ENCODE results near the gene CCDC172. TPM values are rescaled to one million over a fixed set of nuclear protein-coding genes. Genes with fewer than 3 reads are reported as not detected.

The CCDC172 gene
- total and polyA plus RNA-seq, 2 of the 13 experiments (the other 11 are each of a cell fraction or from before 2014, with no cell fraction given), result not detected

DNA sequence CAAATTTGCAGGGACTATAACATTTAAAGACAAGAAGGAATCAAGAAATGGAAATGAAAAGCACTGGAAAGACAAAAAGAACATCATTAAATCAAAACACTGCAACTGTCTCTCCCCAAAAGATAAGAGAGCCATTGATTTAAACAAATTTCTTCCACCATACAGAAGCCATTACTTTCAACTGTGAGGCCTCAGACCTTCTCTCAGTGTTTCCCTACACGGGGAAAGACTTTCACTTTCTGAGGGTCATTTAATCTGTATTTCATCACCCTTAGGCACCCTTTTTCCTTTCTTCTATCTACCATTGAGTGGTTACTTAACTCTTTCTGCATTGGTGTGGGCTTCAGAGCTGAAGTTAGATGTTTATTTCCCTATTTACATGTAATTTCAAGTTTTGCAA, 47.5 kb downstream of the CCDC172 start:
- 0% methylated on average over 1 of the region's 1 CpG for WGBS (ENCODE audit: low lambda C conversion rate)
- no peak overlapping the region for H3K27ac ChIP-seq (ENCODE audit: extremely low read length, insufficient read depth, low read length)
- POLR2A ChIA-PET, result no interaction called here
- no TSS peak for BruUV-seq (replicated peaks)
- in situ Hi-C loops (cut with HindIII; ENCODE audit: extremely low pct_ligation_motif_present, low pct_unique_long_range_greater_than_20kb), result no loop called here
- H3K79me2 ChIP-seq (ENCODE audit: insufficient read depth, low read length), result no peaks in the 10 kb centered on the region
- H3K4me3 ChIP-seq (replicated peaks in 1 of 3; ENCODE audit: insufficient read depth in 1 of 3, low read depth in 2 of 3, low read length in 3 of 3), result no peak overlapping the region
- no peaks in the 10 kb centered on the region for H3K36me3 ChIP-seq (replicated peaks in 1 of 2; ENCODE audit: control insufficient read depth in 1 of 2, insufficient read depth in 2 of 2, low read length in 2 of 2)
- H3K9me3 ChIP-seq (ENCODE audit: low read length), result no peaks in the 10 kb centered on the region
- H3K4me2 ChIP-seq (ENCODE audit: low read depth, low read length), result no peak overlapping the region
- H2AFZ ChIP-seq (ENCODE audit: low read length), result no peak overlapping the region
- CTCF ChIA-PET (ENCODE audit: low intra/inter-chr PET ratio, low total read pairs), result no interaction called here
- intact Hi-C loops (cut with micrococcal nuclease; ENCODE audit: unreplicated experiment), result no loop called here
- DNase-seq (ENCODE audit: low spot score), result no peak
- TF ChIP-seq, protein P1, sequence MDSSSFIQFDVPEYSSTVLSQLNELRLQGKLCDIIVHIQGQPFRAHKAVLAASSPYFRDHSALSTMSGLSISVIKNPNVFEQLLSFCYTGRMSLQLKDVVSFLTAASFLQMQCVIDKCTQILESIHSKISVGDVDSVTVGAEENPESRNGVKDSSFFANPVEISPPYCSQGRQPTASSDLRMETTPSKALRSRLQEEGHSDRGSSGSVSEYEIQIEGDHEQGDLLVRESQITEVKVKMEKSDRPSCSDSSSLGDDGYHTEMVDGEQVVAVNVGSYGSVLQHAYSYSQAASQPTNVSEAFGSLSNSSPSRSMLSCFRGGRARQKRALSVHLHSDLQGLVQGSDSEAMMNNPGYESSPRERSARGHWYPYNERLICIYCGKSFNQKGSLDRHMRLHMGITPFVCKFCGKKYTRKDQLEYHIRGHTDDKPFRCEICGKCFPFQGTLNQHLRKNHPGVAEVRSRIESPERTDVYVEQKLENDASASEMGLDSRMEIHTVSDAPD (CRISPR knock-in tag; IDR thresholded peaks at IDR 0.05), result no peak
- TF ChIP-seq, protein P2, sequence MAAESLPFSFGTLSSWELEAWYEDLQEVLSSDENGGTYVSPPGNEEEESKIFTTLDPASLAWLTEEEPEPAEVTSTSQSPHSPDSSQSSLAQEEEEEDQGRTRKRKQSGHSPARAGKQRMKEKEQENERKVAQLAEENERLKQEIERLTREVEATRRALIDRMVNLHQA (CRISPR knock-in tag; IDR thresholded peaks at IDR 0.05), result no peak
- no peak for TF ChIP-seq ZNF280D (CRISPR knock-in tag; IDR thresholded peaks at IDR 0.05)
- no peak for TF ChIP-seq HMGA1 (CRISPR knock-in tag; conservative IDR thresholded peaks at IDR 0.05)
- TF ChIP-seq ZNF143 (CRISPR knock-in tag; IDR thresholded peaks at IDR 0.05), result no peak
- TF ChIP-seq ZNF513 (CRISPR knock-in tag; conservative IDR thresholded peaks at IDR 0.05), result no peak
- no peak for TF ChIP-seq STAT5B (CRISPR knock-in tag; IDR thresholded peaks at IDR 0.05)
- TF ChIP-seq NRL (CRISPR knock-in tag; IDR thresholded peaks at IDR 0.05; ENCODE audit: borderline replicate concordance), result no peak
- TF ChIP-seq ZNF468 (CRISPR knock-in tag; IDR thresholded peaks at IDR 0.05), result no peak
- TF ChIP-seq SATB2 (CRISPR knock-in tag; IDR thresholded peaks at IDR 0.05), result no peak
- TF ChIP-seq CBX5 (CRISPR knock-in tag; IDR thresholded peaks at IDR 0.05; ENCODE audit: borderline replicate concordance), result no peak
- TF ChIP-seq NFYB (CRISPR knock-in tag; IDR thresholded peaks at IDR 0.05), result no peak
- H3K27me3 ChIP-seq (ENCODE audit: control insufficient read depth in 1 of 2, insufficient read depth in 2 of 2, low read length in 2 of 2), result no peaks in the 10 kb centered on the region
- no peaks in the 10 kb centered on the region for H4K20me1 ChIP-seq (ENCODE audit: insufficient read depth, low read length)
- FAIRE-seq, result no peak
- no peaks in the 10 kb centered on the region for H3K4me1 ChIP-seq (ENCODE audit: insufficient read depth, low read length)
- ATAC-seq, result no peak
- H3K9ac ChIP-seq (ENCODE audit: insufficient read depth, low read depth, low read length), result no peak overlapping the region
